ENCODE measurements around the gene PRKD2. TPM values are rescaled to one million over a fixed set of nuclear protein-coding genes. Genes with fewer than 3 reads are reported as not detected.

The PRKD2 gene
- total and polyA plus RNA-seq, 10 of the 15 experiments (the other 5 are each of a cell fraction or from before 2014, with no cell fraction given): 2.3 to 98.8 (median 32.9) TPM

GRCh38 chr19:46724468-46724867, 7.6 kb upstream of the PRKD2 start:
- H3K9ac ChIP-seq (ENCODE audit: control insufficient read depth, insufficient read depth, low read length): no peak overlapping the region
- no peaks in the 10 kb centered on the region; the same call in 1 of the 2 replicates for H4K20me1 ChIP-seq (ENCODE audit: control insufficient read depth, insufficient read depth)
- POLR2A ChIA-PET: interaction anchor here (0.6 kb wide), 1 partner anchor 21 kb away, joined by 3 read pairs; no protein-coding TSS in a partner anchor
- H3K4me1 ChIP-seq (ENCODE audit: control insufficient read depth, insufficient read depth, low read length): peaks cover 11% of the 10 kb centered on the region
- H3K4me3 ChIP-seq: no peak overlapping the region
- TF ChIP-seq RCOR1 (conservative IDR thresholded peaks at IDR 0.05; ENCODE audit: low read depth, low read length): no peak
- TF ChIP-seq ZSCAN29 (IDR thresholded peaks at IDR 0.05): no peak
- TF ChIP-seq POLR2A (IDR thresholded peaks at IDR 0.05; ENCODE audit: low read depth, low read length): peak; percentile 69
- no peak overlapping the region for H3K27ac ChIP-seq (ENCODE audit: control insufficient read depth, insufficient read depth)
- RAD21 ChIA-PET (ENCODE audit: unreplicated experiment): no interaction called here
- BruUV-seq (replicated peaks): no TSS peak
- SMC1A ChIA-PET (ENCODE audit: uncharacterized antibody, unreplicated experiment): no interaction called here
- H3K36me3 ChIP-seq (ENCODE audit: control insufficient read depth in 2 of 2, insufficient read depth in 2 of 2, low read length in 1 of 2): peaks cover 31 to 80% of the 10 kb centered on the region in 2 experiments; a peak in 3 of 4 replicates
- intact Hi-C loops (cut with micrococcal nuclease; ENCODE audit: unreplicated experiment): no loop called here
- in situ Hi-C loops (cut with MboI): no loop called here
- CTCF ChIA-PET: no interaction called here
- no peak overlapping the region for H3K4me2 ChIP-seq (ENCODE audit: control insufficient read depth, insufficient read depth)
- ATAC-seq: no peak
- H3K27me3 ChIP-seq (replicated peaks in 1 of 2; ENCODE audit: control insufficient read depth in 2 of 2, insufficient read depth in 2 of 2, low read length in 1 of 2): no peaks in the 10 kb centered on the region
- H3K79me2 ChIP-seq (ENCODE audit: control insufficient read depth, insufficient read depth, low read length): peaks cover 3% of the 10 kb centered on the region; the same call in 1 of the 2 replicates
- FAIRE-seq: no peak
- WGBS (ENCODE audit: insufficient coverage, insufficient replicate concordance, low lambda C conversion rate, missing lambda C conversion rate): 98% methylated on average over 20 of the region's 20 CpGs
- no peak overlapping the region for H2AFZ ChIP-seq (ENCODE audit: control insufficient read depth, low read depth, low read length)
- H3K9me3 ChIP-seq (replicated peaks; ENCODE audit: control insufficient read depth, insufficient read depth, low read length): no peaks in the 10 kb centered on the region
- no peak for DNase-seq (ENCODE audit: low read depth, low spot score)

DNA sequence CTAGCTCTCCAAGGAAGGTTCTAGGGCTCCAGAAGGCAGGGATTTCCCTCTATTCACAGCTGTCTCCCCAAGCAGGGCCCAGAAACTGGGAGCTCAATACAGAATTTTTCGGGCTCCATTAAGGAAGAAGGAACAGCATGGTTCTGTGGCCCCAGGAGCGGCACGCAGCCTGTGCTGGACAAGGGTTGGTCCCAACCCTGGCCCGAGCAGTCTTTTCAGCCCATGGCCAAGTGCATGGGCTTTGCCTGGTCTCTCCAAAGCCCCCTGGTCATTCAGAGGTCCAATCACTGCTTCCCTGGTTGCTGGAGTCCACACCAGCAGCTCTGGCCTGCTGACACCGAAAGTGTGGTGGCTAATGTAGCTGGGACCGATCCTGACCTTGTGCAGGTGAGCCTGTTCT, 6.6 kb upstream of the PRKD2 start:
- Histone ChIP-seq H3K27me3 (replicated peaks in 1 of 2; ENCODE audit: control insufficient read depth in 2 of 2, insufficient read depth in 2 of 2, low read length in 1 of 2) (no peaks in the 10 kb centered on the region), H3K79me2 (ENCODE audit: control insufficient read depth, insufficient read depth, low read length) (no peaks in the 10 kb centered on the region), H3K9ac (ENCODE audit: control insufficient read depth, insufficient read depth, low read length) (no peak overlapping the region), H4K20me1 (ENCODE audit: control insufficient read depth, insufficient read depth) (no peaks in the 10 kb centered on the region; the same call in 1 of the 2 replicates), H3K4me2 (ENCODE audit: control insufficient read depth, insufficient read depth) (no peak overlapping the region), H3K4me1 (ENCODE audit: control insufficient read depth, insufficient read depth, low read length) (peaks cover 21% of the 10 kb centered on the region), H3K4me3 (no peak overlapping the region), H3K27ac (ENCODE audit: control insufficient read depth, insufficient read depth) (no peak overlapping the region), H3K9me3 (replicated peaks; ENCODE audit: control insufficient read depth, insufficient read depth, low read length) (no peaks in the 10 kb centered on the region), H3K36me3 (ENCODE audit: control insufficient read depth in 2 of 2, insufficient read depth in 2 of 2, low read length in 1 of 2) (peaks cover 24 to 71% of the 10 kb centered on the region in 2 experiments; a peak in 3 of 4 replicates), H2AFZ (ENCODE audit: control insufficient read depth, low read depth, low read length) (no peak overlapping the region)
- WGBS (ENCODE audit: insufficient coverage, insufficient replicate concordance, low lambda C conversion rate, missing lambda C conversion rate): 100% methylated on average over 6 of the region's 6 CpGs
- ATAC-seq (no peak), FAIRE-seq (no peak), DNase-seq (ENCODE audit: low read depth, low spot score) (no peak)
- in situ Hi-C loops (cut with MboI) (no loop called here), intact Hi-C loops (cut with micrococcal nuclease; ENCODE audit: unreplicated experiment) (no loop called here)
- ChIA-PET SMC1A (ENCODE audit: uncharacterized antibody, unreplicated experiment) (no interaction called here), POLR2A (no interaction called here), CTCF (interaction anchor here (0.7 to 0.9 kb wide), 2 partner anchors 18 to 138 kb away, joined by 3 to 6 read pairs; no protein-coding TSS in a partner anchor), RAD21 (ENCODE audit: unreplicated experiment) (interaction anchor here (1.4 kb wide), 1 partner anchor 14 kb away, joined by 3 read pairs; no protein-coding TSS in a partner anchor)
- BruUV-seq (replicated peaks): no TSS peak
- TF ChIP-seq PML (IDR thresholded peaks at IDR 0.05; ENCODE audit: low read length) (no peak), EP300 (IDR thresholded peaks at IDR 0.05; ENCODE audit: borderline replicate concordance in 1 of 2, control insufficient read depth in 1 of 2, low read depth in 2 of 2, low read length in 2 of 2) (no peak), SMARCA5 (IDR thresholded peaks at IDR 0.05) (no peak), FOS (IDR thresholded peaks at IDR 0.05; ENCODE audit: borderline replicate concordance, extremely low read depth, insufficient read length) (no peak), CHD4 (IDR thresholded peaks at IDR 0.05) (no peak), ZZZ3 (IDR thresholded peaks at IDR 0.05; ENCODE audit: control insufficient read depth, insufficient read length, low read depth) (no peak)

Measured in GM12878 (cell line).